GM18505 (cell line): ENCODE measurements around the gene PDS5A.
"Not testable (repeated sequence)": the region's sequence is repeated elsewhere in the genome, so short reads cannot be mapped to it uniquely, and the experiment has no call there.

ENCODE experiments used
- ATAC-seq: cut with Tn5 transposase; IDR thresholded peaks from one replicate; pipeline ENCODE4 v1.9.1; 2021; ENCODE audit not compliant: unreplicated experiment
- POLR2A ChIP-seq: IDR thresholded peaks from 4 replicates; pipeline ENCODE4 v1.6.1; 2011; ENCODE audit warnings: borderline replicate concordance; ENCODE audit not compliant: insufficient read depth, insufficient read length; ENCODE audit errors: extremely low read depth

Gene PDS5A

DNA sequence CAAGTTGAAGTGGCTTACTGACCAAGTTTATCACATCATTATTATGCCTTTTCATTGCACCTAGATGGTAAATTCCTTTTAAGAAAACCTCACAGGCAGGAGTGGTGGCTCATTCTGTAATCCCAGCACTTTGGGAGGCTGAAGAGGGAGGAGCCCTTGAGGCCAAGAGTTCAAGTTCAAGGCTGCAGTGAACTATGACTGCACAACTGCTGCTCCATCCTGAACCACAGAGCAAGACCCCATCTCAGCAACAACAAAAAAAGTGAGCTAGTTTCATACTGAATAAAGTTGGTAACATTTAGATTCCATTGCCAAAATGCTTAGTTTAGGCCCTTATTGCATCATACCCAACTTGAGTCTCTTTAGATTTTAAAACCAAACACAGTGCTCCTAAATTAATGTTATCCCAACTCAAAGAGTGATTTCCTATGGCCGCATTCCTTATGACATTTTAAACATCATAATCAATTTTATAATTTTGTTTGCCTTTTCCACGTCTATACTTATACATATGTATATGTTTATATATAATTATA is 36.0 kb downstream of the PDS5A start:
- ATAC-seq, result no peak
- TF ChIP-seq POLR2A, result no peak

DNA sequence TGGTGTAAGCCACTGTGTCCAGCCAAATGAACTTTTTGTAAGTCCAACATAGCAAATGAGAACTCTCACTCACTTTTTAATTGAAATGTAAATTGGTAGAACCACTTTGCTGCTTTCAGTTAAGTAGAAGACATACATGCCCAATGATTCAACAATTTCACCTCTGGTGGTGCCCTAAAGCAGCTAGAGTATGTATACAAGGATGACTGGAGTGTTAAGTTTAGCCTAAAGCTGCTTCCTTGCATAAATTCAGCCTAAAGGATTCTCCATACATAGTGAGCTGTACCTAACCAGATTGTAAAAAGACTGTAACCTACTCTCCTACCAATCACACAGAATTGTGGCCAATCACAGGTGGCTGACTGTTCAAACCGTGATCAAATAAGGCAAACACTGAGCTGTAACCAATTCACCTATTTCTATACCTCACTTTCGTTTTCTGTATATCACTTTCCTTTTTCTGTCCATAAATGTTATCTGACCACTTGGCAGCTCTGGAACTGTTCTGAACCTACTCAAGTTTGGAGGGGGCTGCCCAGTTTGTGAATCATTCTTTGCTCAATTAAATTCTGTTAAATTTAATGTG is 39.9 kb downstream of the PDS5A start:
- no peak for ATAC-seq
- TF ChIP-seq POLR2A, result no peak

DNA sequence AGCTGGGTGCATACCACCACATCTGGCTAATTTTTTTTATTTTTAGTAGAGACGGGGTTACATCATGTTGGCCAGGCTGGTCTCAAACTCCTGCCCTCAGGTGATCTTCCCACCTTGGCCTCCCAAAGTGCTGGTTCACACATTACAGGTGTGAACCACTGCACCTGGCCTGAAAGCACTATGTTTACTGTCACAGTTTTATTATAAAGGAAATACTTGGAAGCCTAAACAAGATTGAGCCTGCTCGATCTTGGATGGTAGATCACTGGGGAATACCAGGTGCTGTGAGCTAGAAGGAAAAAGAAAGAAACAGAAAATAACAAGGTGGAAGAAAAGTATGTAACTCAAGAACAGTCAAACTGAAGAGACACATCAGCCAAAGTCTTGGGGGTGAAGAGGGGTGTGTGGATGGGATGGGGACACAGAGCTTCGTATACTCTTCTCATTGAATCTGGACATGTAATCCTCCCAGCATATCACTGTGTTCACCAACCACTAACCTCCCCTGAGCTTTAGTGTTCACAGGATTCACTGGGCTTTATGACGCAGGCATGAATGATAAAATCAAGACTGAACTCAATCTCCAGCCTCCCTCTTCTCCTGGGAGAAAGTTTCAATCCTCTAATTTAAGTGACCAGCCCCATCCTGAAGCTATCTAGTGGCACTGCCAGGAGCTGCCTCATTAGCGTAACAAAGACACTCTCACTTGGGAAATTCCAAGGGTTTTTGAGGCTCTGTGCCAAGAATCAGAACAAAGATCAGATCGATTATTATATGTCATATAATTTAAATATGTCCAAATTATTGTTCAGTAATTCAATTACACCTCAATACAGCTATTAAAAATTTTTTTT is 40.9 kb downstream of the PDS5A start:
- ATAC-seq, result no peak

DNA sequence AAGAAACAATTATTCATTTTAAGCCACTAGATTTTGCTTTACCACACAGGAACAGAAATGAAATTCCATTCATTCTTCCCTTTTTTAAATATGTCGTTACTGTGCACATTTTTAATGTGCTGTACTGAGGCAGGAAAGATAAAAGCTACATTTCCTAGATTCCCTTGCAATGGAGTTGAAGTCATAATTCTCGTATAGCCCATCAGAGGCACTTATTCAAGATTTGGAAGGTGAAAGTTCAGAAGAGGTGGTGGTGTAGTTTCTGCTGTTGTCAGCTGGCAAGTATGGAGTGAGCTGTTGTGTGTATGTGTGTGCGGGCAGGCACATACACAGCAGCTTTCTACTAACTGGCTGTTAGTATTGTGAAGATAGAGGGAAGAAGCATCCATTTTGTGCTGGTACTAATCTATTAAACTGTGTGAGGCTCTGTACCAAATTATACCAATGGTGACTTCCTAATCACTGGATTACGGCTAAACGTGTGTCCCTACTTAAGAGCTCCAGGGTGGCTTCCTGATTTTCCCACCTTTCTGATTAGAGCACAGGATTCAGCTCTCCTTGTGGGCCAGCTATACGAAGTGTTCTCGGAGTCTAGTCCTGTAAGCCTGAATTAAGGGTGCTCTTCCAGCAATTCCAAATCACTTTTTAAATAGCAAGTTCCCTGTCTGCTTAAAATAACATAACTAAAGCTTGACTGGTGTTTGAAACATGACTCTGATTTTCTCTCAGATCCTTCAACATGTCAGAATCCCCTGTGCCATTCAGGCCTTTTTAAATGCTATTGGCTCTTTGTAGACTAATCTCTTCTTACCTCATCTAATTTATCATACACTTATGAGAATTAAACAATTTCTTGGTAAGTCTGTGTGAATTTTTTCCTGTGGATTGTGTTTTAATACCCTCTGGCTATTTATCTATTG is 43.8 kb downstream of the PDS5A start:
- TF ChIP-seq POLR2A, result no peak
- ATAC-seq, result no peak

More for the DNA sequence above, 40.9 kb downstream of the PDS5A start:
- TF ChIP-seq POLR2A, result no peak

- no peak for TF ChIP-seq POLR2A
- no peak for ATAC-seq
Observed at GRCh38 chr4:39932776-39933402, 44.8 kb downstream of the PDS5A start.

DNA sequence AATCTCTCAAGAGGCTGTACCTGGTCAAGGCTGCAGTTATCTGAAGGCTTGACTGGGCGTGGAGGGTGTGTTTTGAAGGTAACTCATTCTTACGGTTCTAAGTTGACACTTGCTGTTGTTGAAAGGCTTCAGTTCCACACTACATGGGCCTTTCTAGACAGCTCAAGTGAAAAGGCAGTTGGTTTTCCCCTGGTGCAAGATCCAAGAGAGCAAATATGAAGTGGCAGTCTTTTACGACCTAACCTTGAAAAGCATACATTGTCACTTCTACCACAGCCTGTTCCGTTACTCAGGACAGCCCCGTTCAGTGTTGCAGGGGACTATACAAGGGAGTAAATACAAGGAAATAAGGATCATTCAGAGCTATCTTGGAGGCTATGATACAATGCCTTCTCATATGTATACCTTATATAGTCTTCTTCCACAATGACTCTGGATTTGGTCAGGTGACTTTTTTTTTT is 46.2 kb downstream of the PDS5A start:
- ATAC-seq, result no peak
- TF ChIP-seq POLR2A, result no peak

GRCh38 chr4:39928538-39928937 is 49.2 kb downstream of the PDS5A start:
- ATAC-seq, result no peak
- no peak for TF ChIP-seq POLR2A

DNA sequence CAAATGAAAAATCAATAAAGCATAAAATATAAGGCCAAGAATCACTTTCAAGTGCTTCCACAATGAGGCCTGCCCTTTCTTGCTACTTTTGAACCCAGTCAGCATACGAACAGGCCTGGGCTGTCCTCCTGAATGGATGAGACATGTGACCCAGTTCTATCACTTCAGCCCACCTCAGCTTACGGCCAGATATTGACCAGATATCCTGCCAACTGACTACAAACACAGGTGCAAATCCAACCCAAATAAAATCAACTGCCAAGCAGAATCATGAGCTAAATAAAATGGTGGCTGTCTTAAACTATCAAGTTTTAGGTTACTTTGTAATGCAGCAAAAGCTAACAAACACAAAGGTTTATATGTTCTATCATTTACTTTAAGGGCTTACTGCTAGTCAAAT is 53.7 kb downstream of the PDS5A start:
- no peak for TF ChIP-seq POLR2A
- no peak for ATAC-seq

GRCh38 chr4:39922399-39922798 is 55.3 kb downstream of the PDS5A start:
- ATAC-seq, result no peak
- no peak for TF ChIP-seq POLR2A

DNA sequence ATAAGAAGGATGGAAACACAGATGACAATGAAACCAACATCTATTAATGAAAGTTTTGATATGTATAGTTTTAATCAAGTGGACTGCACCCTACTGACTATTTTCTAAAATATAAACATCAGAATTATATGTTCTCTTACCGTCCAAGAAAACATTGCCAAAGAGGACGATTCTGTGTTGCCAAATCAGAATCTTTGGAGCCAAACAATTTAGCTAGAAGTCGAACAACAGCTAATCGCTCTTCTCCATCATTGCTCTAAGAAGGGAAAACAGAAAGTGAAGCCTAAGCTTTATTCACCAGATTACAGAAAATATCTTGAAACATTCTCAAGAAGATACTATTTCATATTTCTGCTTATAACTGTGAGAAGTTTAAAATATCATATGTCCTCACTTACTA is 64.2 kb downstream of the PDS5A start:
- ATAC-seq, result no peak
- no peak for TF ChIP-seq POLR2A

DNA sequence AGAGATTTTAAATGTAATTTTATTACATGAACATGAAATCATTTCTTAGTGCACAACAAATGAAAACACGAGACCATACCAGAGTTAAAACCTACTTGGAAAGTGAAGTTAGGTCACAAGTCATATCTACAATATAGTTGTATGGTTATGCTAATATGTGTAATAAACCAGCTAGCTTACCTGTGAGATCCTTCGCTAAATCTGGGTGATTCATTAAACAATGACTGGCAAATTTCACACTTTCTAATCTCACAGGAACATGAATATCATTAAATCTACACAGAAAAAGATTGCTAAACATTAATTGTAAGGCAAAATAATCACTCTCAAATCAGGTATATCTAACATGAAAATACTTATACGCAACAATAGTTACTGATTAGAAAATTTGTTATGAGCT is 67.6 kb downstream of the PDS5A start:
- no peak for ATAC-seq
- no peak for TF ChIP-seq POLR2A

DNA sequence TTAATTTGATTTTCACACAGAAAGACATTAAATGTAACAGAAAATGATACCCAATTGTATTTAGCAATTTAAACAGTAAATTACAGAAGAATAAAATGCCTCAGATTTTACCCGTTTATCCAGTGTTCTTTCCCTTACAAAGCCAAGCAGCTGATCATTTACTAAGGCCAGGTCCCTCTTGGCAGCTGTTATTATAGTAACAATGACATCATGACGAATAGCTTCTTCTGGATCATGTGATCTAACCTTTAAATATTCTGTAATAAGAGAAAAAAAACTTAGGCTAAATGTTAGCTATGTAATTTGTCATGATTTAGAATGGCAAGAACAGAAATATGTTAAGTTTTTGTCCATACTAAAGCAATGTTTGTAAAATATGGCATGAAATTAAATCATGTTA is 69.4 kb downstream of the PDS5A start:
- TF ChIP-seq POLR2A, result no peak
- ATAC-seq, result no peak

DNA sequence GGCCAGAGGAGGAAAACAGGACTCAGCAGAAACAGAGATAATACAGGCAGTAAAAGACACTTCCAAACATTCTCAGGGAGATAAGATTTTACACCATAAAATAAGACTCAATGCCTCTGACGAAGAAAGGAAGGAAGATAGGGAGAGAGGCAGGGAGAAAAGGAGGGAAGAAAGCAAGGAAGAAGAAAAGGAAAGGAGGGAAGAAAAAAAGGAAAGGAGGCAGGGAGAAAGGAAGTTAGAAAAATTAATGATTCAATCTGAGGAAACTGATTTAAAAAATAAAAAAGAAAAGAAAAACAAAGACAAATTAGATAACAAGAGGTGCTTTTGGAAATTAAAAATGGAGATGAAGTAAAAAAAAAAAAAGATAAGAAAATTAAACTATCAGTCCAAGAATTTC is 72.1 kb downstream of the PDS5A start:
- TF ChIP-seq POLR2A, result no peak
- ATAC-seq, result no peak

- ATAC-seq, result not testable (repeated sequence)
Observed at GRCh38 chr4:39905019-39905418, 72.7 kb downstream of the PDS5A start.
